Sigmoid colon (tissue), 4 donors: ENCODE results near the gene VPS13C.

Experiments used
- CTCF ChIP-seq, 4 experiments: fragments of 450-650 bp in 3 of 4; fragments of 200-600 bp in 1 of 4; IDR thresholded peaks; one replicate each; pipeline ENCODE4 v1.5.1; 2016 to 2019; ENCODE audit warnings: antibody characterized with exemption in 4 of 4, mild to moderate bottlenecking in 3 of 4, moderate library complexity in 2 of 4
- EP300 ChIP-seq, 4 donors: sonication (generic); formaldehyde crosslinking; IDR thresholded peaks; one replicate each; pipeline ENCODE4 v1.6.1; 2017; ENCODE audit warnings: antibody characterized with exemption in 4 of 4
- POLR2A ChIP-seq, 2 donors: fragments of 450-650 bp; IDR thresholded peaks; one replicate each; pipeline ENCODE4 v1.6.1; 2016; ENCODE audit warnings: antibody characterized with exemption in 2 of 2, mild to moderate bottlenecking in 2 of 2, moderate library complexity in 2 of 2
- POLR2AphosphoS5 ChIP-seq, 4 donors: sonication (generic); formaldehyde crosslinking; IDR thresholded peaks; one replicate each; pipeline ENCODE4 v1.6.1; 2017; ENCODE audit warnings: antibody characterized with exemption in 4 of 4

GRCh38 chr15:61822511-61822910, 237.7 kb downstream of the VPS13C start:
- no peak for TF ChIP-seq CTCF (IDR thresholded peaks at IDR 0.05)
- no peak for TF ChIP-seq POLR2A (IDR thresholded peaks at IDR 0.05)
- no peak for TF ChIP-seq POLR2AphosphoS5 (IDR thresholded peaks at IDR 0.05)
- TF ChIP-seq EP300 (IDR thresholded peaks at IDR 0.05), result no peak
